ENCODE results near the gene TNS3. TPM values are rescaled to one million over a fixed set of nuclear protein-coding genes. Genes with fewer than 3 reads are reported as not detected.
A peak's percentile ranks its signal among the peaks of the same experiment; 100 is the strongest.

TNS3 gene
- total and polyA plus RNA-seq, 2 experiments from 2014 or later, result 2.7 to 5.7 TPM

GRCh38 chr7:47375121-47375938 is 206.6 kb downstream of the TNS3 start:
- H3K4me3 ChIP-seq, result no peak overlapping the region
- peaks cover 15% of the 10 kb centered on the region for H3K4me1 ChIP-seq (ENCODE audit: low read depth)
- no peaks in the 10 kb centered on the region for H3K27me3 ChIP-seq
- H3K36me3 ChIP-seq, result no peaks in the 10 kb centered on the region
- H3K9me3 ChIP-seq (ENCODE audit: low read depth), result no peaks in the 10 kb centered on the region
- peak in 1 of 2 donors; percentile 21 for DNase-seq (ENCODE audit: low read depth in 1 of 2, low spot score in 1 of 2)
- TF ChIP-seq CTCF (IDR thresholded peaks at IDR 0.05; ENCODE audit: low read depth, low read length), result no peak
- H3K27ac ChIP-seq, result no peak overlapping the region

- no peaks in the 10 kb centered on the region for H3K36me3 ChIP-seq
- H3K9me3 ChIP-seq (ENCODE audit: low read depth), result no peaks in the 10 kb centered on the region
- no peak overlapping the region for H3K4me3 ChIP-seq
- H3K27ac ChIP-seq, result no peak overlapping the region
- no peak for TF ChIP-seq CTCF (IDR thresholded peaks at IDR 0.05; ENCODE audit: low read depth, low read length)
- DNase-seq (ENCODE audit: low read depth in 1 of 2, low spot score in 1 of 2), result no peak
- H3K27me3 ChIP-seq, result no peaks in the 10 kb centered on the region
- H3K4me1 ChIP-seq (ENCODE audit: low read depth), result peaks cover 7% of the 10 kb centered on the region
These were observed 207.4 kb downstream of the TNS3 start for GRCh38 chr7:47374538-47374937.

GRCh38 chr7:47373871-47374451 is 207.9 kb downstream of the TNS3 start:
- no peak overlapping the region for H3K4me3 ChIP-seq
- no peaks in the 10 kb centered on the region for H3K27me3 ChIP-seq
- no peak for DNase-seq (ENCODE audit: low read depth in 1 of 2, low spot score in 1 of 2)
- H3K27ac ChIP-seq, result no peak overlapping the region
- no peaks in the 10 kb centered on the region for H3K36me3 ChIP-seq
- peaks cover 6% of the 10 kb centered on the region for H3K4me1 ChIP-seq (ENCODE audit: low read depth)
- TF ChIP-seq CTCF (IDR thresholded peaks at IDR 0.05; ENCODE audit: low read depth, low read length), result no peak
- H3K9me3 ChIP-seq (ENCODE audit: low read depth), result no peaks in the 10 kb centered on the region

DNA sequence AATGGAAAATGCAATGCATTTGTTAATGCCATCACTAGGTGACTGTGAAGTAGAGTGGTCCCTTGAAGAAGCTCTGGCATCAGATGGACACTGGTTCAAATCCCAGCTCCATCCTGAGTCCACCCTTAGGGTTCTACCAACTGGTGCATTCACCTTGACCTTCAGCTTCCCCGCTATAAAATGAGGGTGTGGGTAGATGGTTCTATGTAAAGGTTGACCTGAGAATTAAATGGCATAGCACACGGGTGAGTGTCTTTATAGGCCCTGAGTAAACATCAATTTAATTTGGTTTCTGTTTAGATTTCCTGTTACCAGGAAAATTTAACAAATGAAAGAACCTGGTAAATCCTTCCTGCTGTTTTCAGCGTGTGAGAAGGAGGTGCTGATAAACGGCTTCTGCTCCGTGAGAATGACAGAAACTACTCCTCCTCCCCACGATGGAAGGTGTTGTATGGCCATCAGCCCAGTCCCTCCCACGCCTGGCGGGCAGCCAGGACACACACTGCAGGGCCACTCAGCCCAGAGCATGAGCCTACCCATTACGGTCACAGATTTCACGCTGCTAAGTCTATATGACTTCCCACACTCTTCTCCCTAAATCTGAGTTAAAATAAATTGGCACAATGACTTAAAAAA is 210.1 kb downstream of the TNS3 start:
- peak; percentile 65 to 81 for DNase-seq (ENCODE audit: low read depth in 1 of 2, low spot score in 1 of 2)
- peaks cover 6% of the 10 kb centered on the region for H3K4me1 ChIP-seq (ENCODE audit: low read depth)
- no peak overlapping the region for H3K4me3 ChIP-seq
- no peaks in the 10 kb centered on the region for H3K36me3 ChIP-seq
- H3K9me3 ChIP-seq (ENCODE audit: low read depth), result no peaks in the 10 kb centered on the region
- TF ChIP-seq CTCF (IDR thresholded peaks at IDR 0.05; ENCODE audit: low read depth, low read length), result no peak
- no peaks in the 10 kb centered on the region for H3K27me3 ChIP-seq
- no peak overlapping the region for H3K27ac ChIP-seq

- H3K36me3 ChIP-seq, result no peaks in the 10 kb centered on the region
These were observed 210.6 kb downstream of the TNS3 start for GRCh38 chr7:47371317-47371716.

More at GRCh38 chr7:47371317-47371716, 210.6 kb downstream of the TNS3 start:
- H3K4me3 ChIP-seq, result no peak overlapping the region
- no peak for TF ChIP-seq CTCF (IDR thresholded peaks at IDR 0.05; ENCODE audit: low read depth, low read length)
- peaks cover 6% of the 10 kb centered on the region for H3K4me1 ChIP-seq (ENCODE audit: low read depth)
- H3K27me3 ChIP-seq, result no peaks in the 10 kb centered on the region
- H3K9me3 ChIP-seq (ENCODE audit: low read depth), result no peaks in the 10 kb centered on the region
- no peak overlapping the region for H3K27ac ChIP-seq
- DNase-seq (ENCODE audit: low read depth in 1 of 2, low spot score in 1 of 2), result no peak

Data from cardiac muscle cell (in vitro differentiated cells and primary cell).